HG02623 (cell line): Measurements from ENCODE around the gene CUL9.

Experiments used
- ATAC-seq: cut with Tn5 transposase; IDR thresholded peaks from one replicate; pipeline ENCODE4 v1.9.1; 2021; ENCODE audit warnings: moderate library complexity; ENCODE audit not compliant: unreplicated experiment

CUL9 gene

GRCh38 chr6:43193929-43194328 lies 11.9 kb downstream of the CUL9 start:
- no peak for ATAC-seq

- no peak for ATAC-seq
Measured at GRCh38 chr6:43196337-43196736, 14.3 kb downstream of the CUL9 start.

GRCh38 chr6:43199912-43200311 lies 17.9 kb downstream of the CUL9 start:
- ATAC-seq = no peak

- ATAC-seq = no peak
Measured at GRCh38 chr6:43200541-43200940, 18.5 kb downstream of the CUL9 start.

- no peak for ATAC-seq
Measured at GRCh38 chr6:43202451-43202850, 20.5 kb downstream of the CUL9 start.

GRCh38 chr6:43203029-43203717 lies 21.2 kb downstream of the CUL9 start:
- no peak for ATAC-seq

- no peak for ATAC-seq
Measured at GRCh38 chr6:43203718-43204095, 21.7 kb downstream of the CUL9 start.

GRCh38 chr6:43204271-43205105 lies 22.5 kb downstream of the CUL9 start:
- ATAC-seq = no peak

- ATAC-seq = no peak
Measured at GRCh38 chr6:43205849-43206248, 23.9 kb downstream of the CUL9 start.

- ATAC-seq = no peak
Measured at GRCh38 chr6:43207286-43207685, 25.3 kb downstream of the CUL9 start.

GRCh38 chr6:43211955-43212354 lies 30.0 kb downstream of the CUL9 start:
- no peak for ATAC-seq

GRCh38 chr6:43213431-43213830 lies 31.4 kb downstream of the CUL9 start:
- no peak for ATAC-seq

- no peak for ATAC-seq
Measured at GRCh38 chr6:43215066-43215465, 33.1 kb downstream of the CUL9 start.

GRCh38 chr6:43216200-43216599 lies 34.2 kb downstream of the CUL9 start:
- no peak for ATAC-seq

GRCh38 chr6:43217351-43217750 lies 35.4 kb downstream of the CUL9 start:
- no peak for ATAC-seq

GRCh38 chr6:43219119-43219518 lies 37.1 kb downstream of the CUL9 start:
- no peak for ATAC-seq

GRCh38 chr6:43219814-43220213 lies 37.8 kb downstream of the CUL9 start:
- no peak for ATAC-seq

- no peak for ATAC-seq
Measured at GRCh38 chr6:43220439-43220951, 38.5 kb downstream of the CUL9 start.

- ATAC-seq = no peak
Measured at GRCh38 chr6:43221046-43221972, 39.3 kb downstream of the CUL9 start.

- ATAC-seq = no peak
Measured at GRCh38 chr6:43222418-43223059, 40.5 kb downstream of the CUL9 start.

- ATAC-seq = no peak
Measured at GRCh38 chr6:43223175-43223574, 41.2 kb downstream of the CUL9 start.
